IMR-90 (cell line): ENCODE results near the gene SAMD11. TPM values are rescaled to one million over a fixed set of nuclear protein-coding genes. Genes with fewer than 3 reads are reported as not detected.
"Not testable (repeated sequence)": the region's sequence is repeated elsewhere in the genome, so short reads cannot be mapped to it uniquely, and the experiment has no call there.

ENCODE experiments used
- ATAC-seq: fragments of 200-7000 bp; cut with Tn5 transposase; 2 replicates; pipeline ENCODE4 v1.9.1; 2020; ENCODE audit warnings: low read depth, mild to moderate bottlenecking, moderate library complexity
- BruUV-seq: library from RNA; stranded (reverse); fragments of 400-500 nt; replicated peaks from 2 replicates; lab custom pipeline; 2021; lab: Mats Ljungman, UMichigan
- CTCF ChIA-PET: fragments of 300-600 bp; formaldehyde crosslinking; extraction: SDS; loops from one replicate; lab custom pipeline; 2021; ENCODE audit warnings: antibody characterized with exemption; lab: Yijun Ruan, JAX
- POLR2A ChIA-PET: fragments of 300-600 bp; sonication (Branson Sonifier 250); formaldehyde crosslinking; loops from one replicate; lab custom pipeline; 2022; ENCODE audit warnings: antibody characterized with exemption; ENCODE audit not compliant: unreplicated experiment; lab: Charles Lee
- DNase-seq: peaks from one replicate; pipeline ENCODE4 v3.0.0; 2013
- H2AFZ ChIP-seq: replicated peaks from 2 replicates; pipeline ENCODE3; 2013; ENCODE audit warnings: low read length, mild to moderate bottlenecking; ENCODE audit not compliant: poor library complexity
- H2AK5ac ChIP-seq: 2 replicates; pipeline ENCODE4 v1.6.1; 2013; ENCODE audit warnings: low read depth, low read length, inconsistent platforms
- H2AK9ac ChIP-seq: replicated peaks from 2 replicates; pipeline ENCODE3; 2013; ENCODE audit warnings: mild to moderate bottlenecking, low read depth, low read length, moderate library complexity; ENCODE audit not compliant: poor library complexity
- H2BK120ac ChIP-seq: 2 replicates; pipeline ENCODE4 v1.6.1; 2013; ENCODE audit warnings: low read depth, low read length, inconsistent platforms
- H2BK15ac ChIP-seq: 3 replicates; pipeline ENCODE4 v1.6.1; 2013; ENCODE audit warnings: low read depth, low read length, inconsistent platforms
- H2BK20ac ChIP-seq: 2 replicates; pipeline ENCODE4 v1.6.1; 2013; ENCODE audit warnings: low read depth, mild to moderate bottlenecking, inconsistent platforms, low read length, moderate library complexity
- H2BK5ac ChIP-seq: 2 replicates; pipeline ENCODE4 v1.6.1; 2013; ENCODE audit warnings: mild to moderate bottlenecking, low read depth, low read length, inconsistent platforms; ENCODE audit not compliant: poor library complexity, severe bottlenecking
- H3K14ac ChIP-seq: replicated peaks from 2 replicates; pipeline ENCODE4 v1.6.1; 2013; ENCODE audit warnings: low read depth, low read length, inconsistent platforms
- H3K18ac ChIP-seq: 2 replicates; pipeline ENCODE4 v1.6.1; 2013; ENCODE audit warnings: low read depth, low read length, control low read depth
- H3K23ac ChIP-seq: 2 replicates; pipeline ENCODE4 v1.6.1; 2013; ENCODE audit warnings: low read depth, low read length, inconsistent platforms
- H3K27ac ChIP-seq: 2 replicates; pipeline ENCODE4 v1.5.1; 2013; ENCODE audit warnings: mild to moderate bottlenecking, control low read depth, low read length; ENCODE audit not compliant: insufficient read depth
- H3K27me3 ChIP-seq: 2 replicates; pipeline ENCODE4 v1.6.1; 2013; ENCODE audit warnings: low read length; ENCODE audit not compliant: control insufficient read depth, insufficient read depth
- H3K36me3 ChIP-seq: 2 replicates; pipeline ENCODE4 v1.6.1; 2013; ENCODE audit warnings: low read length, mixed read lengths; ENCODE audit not compliant: control insufficient read depth, insufficient read depth
- H3K4ac ChIP-seq: 2 replicates; pipeline ENCODE4 v1.6.1; 2013; ENCODE audit warnings: low read depth, low read length, inconsistent platforms
- H3K4me1 ChIP-seq: 2 replicates; pipeline ENCODE4 v1.6.1; 2013; ENCODE audit warnings: low read length, mixed read lengths; ENCODE audit not compliant: control insufficient read depth, insufficient read depth
- H3K4me2 ChIP-seq: 2 replicates; pipeline ENCODE4 v1.6.1; 2013; ENCODE audit warnings: low read depth, mild to moderate bottlenecking, control low read depth, low read length, moderate library complexity
- H3K4me3 ChIP-seq: 2 replicates; pipeline ENCODE4 v1.5.1; 2013; ENCODE audit warnings: low read depth, mild to moderate bottlenecking, control low read depth, low read length, moderate library complexity; ENCODE audit not compliant: insufficient read depth
- H3K56ac ChIP-seq: 2 replicates; pipeline ENCODE4 v1.6.1; 2013; ENCODE audit warnings: low read length, inconsistent platforms; ENCODE audit not compliant: insufficient read depth; ENCODE audit errors: extremely low read depth
- H3K79me1 ChIP-seq, 2 experiments: 2 replicates each; pipeline ENCODE4 v1.6.1; 2013; ENCODE audit warnings: low read length in 2 of 2, inconsistent platforms in 1 of 2, low read depth in 1 of 2
- H3K9ac ChIP-seq: 2 replicates; pipeline ENCODE4 v1.6.1; 2013; ENCODE audit warnings: low read depth, low read length, control low read depth
- H3K9me1 ChIP-seq: 2 replicates; pipeline ENCODE4 v1.6.1; 2013; ENCODE audit warnings: low read length, inconsistent platforms; ENCODE audit not compliant: insufficient read depth
- H3K9me3 ChIP-seq: 2 replicates; pipeline ENCODE4 v1.6.1; 2013; ENCODE audit warnings: low read length; ENCODE audit not compliant: control insufficient read depth, insufficient read depth
- H4K20me1 ChIP-seq: 2 replicates; pipeline ENCODE4 v1.6.1; 2013; ENCODE audit warnings: low read length, inconsistent platforms; ENCODE audit not compliant: insufficient read depth
- H4K5ac ChIP-seq: 2 replicates; pipeline ENCODE4 v1.6.1; 2013; ENCODE audit warnings: mild to moderate bottlenecking, low read depth, low read length, control low read depth
- H4K8ac ChIP-seq, 2 experiments: 2 replicates each; pipeline ENCODE4 v1.6.1; 2013; ENCODE audit warnings: low read depth in 2 of 2, low read length in 2 of 2, control low read depth in 1 of 2, inconsistent platforms in 1 of 2
- H4K91ac ChIP-seq: 2 replicates; pipeline ENCODE4 v1.6.1; 2013; ENCODE audit warnings: low read depth, low read length, inconsistent platforms; ENCODE audit not compliant: insufficient read depth
- WGBS, 2 experiments: methylation state at CpG; one replicate each; pipeline versions ENCODE4 v1.1.5 to v1.1.7; 2013; ENCODE audit warnings: missing lambda C conversion rate in 2 of 2; ENCODE audit not compliant: insufficient read length in 1 of 2; ENCODE audit errors: extremely low coverage in 2 of 2; 5-methylcytosine and 5-hydroxymethylcytosine counted together
- dilution Hi-C: fragments of 300-500 bp; cut with HindIII; formaldehyde crosslinking; loops from one replicate; pipeline ENCODE4 v1.14.3; 2018; ENCODE audit warnings: low sequenced_read_pairs; ENCODE audit not compliant: unreplicated experiment
- in situ Hi-C: fragments of 300-500 bp; cut with MboI; formaldehyde crosslinking; loops from 3 replicates; pipeline ENCODE4 v1.14.3; 2019; ENCODE audit warnings: low sequenced_read_pairs, inconsistent platforms, mixed read lengths
- intact Hi-C: fragments of 100-400 bp; cut with micrococcal nuclease; formaldehyde crosslinking; loops from 2 replicates; pipeline ENCODE4 v1.10.0; 2022
- polyA plus RNA-seq, 3 experiments: library from polyadenylated mRNA; depleted of rRNA; stranded (reverse); fragments of >200 nt; gene quantifications; 2 replicates each; pipeline ENCODE4 v1.2.3, GENCODE V29; 2012; ENCODE audit warnings: low replicate concordance in 1 of 3
- total RNA-seq: library from RNA; depleted of rRNA; stranded (reverse); fragments of >200 nt; gene quantifications from 2 replicates; pipeline ENCODE4 v1.2.3, GENCODE V29; 2012

The SAMD11 gene
- total and polyA plus RNA-seq, 2 of the 4 experiments (the other 2 are of a cell fraction): 5.9 to 22.9 TPM

GRCh38 chr1:889774-890173 is 33.9 kb upstream of the SAMD11 start:
- peaks cover 27% of the 10 kb centered on the region for H3K27me3 ChIP-seq
- H3K79me1 ChIP-seq, H2AFZ ChIP-seq, H4K5ac ChIP-seq, H3K4me2 ChIP-seq, BruUV-seq, H4K20me1 ChIP-seq, CTCF ChIA-PET, POLR2A ChIA-PET, H3K4ac ChIP-seq, H3K9me1 ChIP-seq, intact Hi-C loops, H3K18ac ChIP-seq, H2AK5ac ChIP-seq, H2BK5ac ChIP-seq, H2BK120ac ChIP-seq, H3K14ac ChIP-seq, DNase-seq, H3K23ac ChIP-seq, H3K27ac ChIP-seq, ATAC-seq, H3K9ac ChIP-seq, dilution Hi-C loops, H4K91ac ChIP-seq, H3K9me3 ChIP-seq, H2BK15ac ChIP-seq, H2AK9ac ChIP-seq, H3K56ac ChIP-seq, H3K36me3 ChIP-seq, H3K4me3 ChIP-seq, H3K4me1 ChIP-seq, H2BK20ac ChIP-seq, in situ Hi-C loops, H4K8ac ChIP-seq: not testable (repeated sequence)
- WGBS, 2 experiments: no CpG with 5 or more reads among the region's 4 CpGs

DNA sequence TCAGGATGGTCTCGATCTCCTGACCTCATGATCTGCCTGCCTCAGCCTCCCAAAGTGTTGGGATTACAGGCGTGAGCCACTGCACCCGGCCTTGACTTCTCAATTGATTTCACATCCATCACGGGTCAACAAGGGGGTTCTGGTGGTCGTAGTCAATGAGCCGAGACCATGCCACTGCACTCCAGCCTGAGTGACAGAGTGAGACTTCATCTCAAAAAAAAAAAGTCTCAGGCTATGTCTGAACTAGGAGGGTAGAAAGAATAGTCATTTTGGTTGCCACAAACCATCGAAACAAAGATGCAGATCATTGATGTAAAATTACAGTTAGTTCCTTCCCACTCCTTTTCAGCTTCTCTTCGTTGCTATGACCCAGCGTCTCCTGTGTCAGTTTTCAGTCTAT is 33.5 kb upstream of the SAMD11 start:
- H4K91ac ChIP-seq, H3K4me1 ChIP-seq, H3K27ac ChIP-seq, H3K23ac ChIP-seq, H4K5ac ChIP-seq, CTCF ChIA-PET, H2BK5ac ChIP-seq, H3K56ac ChIP-seq, H2AFZ ChIP-seq, H2BK120ac ChIP-seq, DNase-seq, H4K20me1 ChIP-seq, BruUV-seq, H3K9me3 ChIP-seq, H2AK9ac ChIP-seq, H2AK5ac ChIP-seq, H3K9ac ChIP-seq, POLR2A ChIA-PET, H3K4me2 ChIP-seq, H3K14ac ChIP-seq, H2BK20ac ChIP-seq, intact Hi-C loops, H3K4me3 ChIP-seq, ATAC-seq, H2BK15ac ChIP-seq, dilution Hi-C loops, H3K4ac ChIP-seq, H3K79me1 ChIP-seq, H4K8ac ChIP-seq, in situ Hi-C loops, H3K18ac ChIP-seq, H3K9me1 ChIP-seq, H3K36me3 ChIP-seq: not testable (repeated sequence)
- H3K27me3 ChIP-seq: peaks cover 28% of the 10 kb centered on the region
- 80% methylated on average over 5 of the region's 9 CpGs; no CpG with 5 or more reads in 1 of the 2 experiments for WGBS, 2 experiments
